ENCODE data around the gene FXYD5. TPM values are rescaled to one million over a fixed set of nuclear protein-coding genes. Genes with fewer than 3 reads are reported as not detected.
A peak's percentile ranks its signal among the peaks of the same experiment; 100 is the strongest.
"Not testable (repeated sequence)": the region's sequence is repeated elsewhere in the genome, so short reads cannot be mapped to it uniquely, and the experiment has no call there.

Gene FXYD5
- polyA plus RNA-seq, 2 of the 4 experiments (the other 2 are of a cell fraction): 70.8 to 113 TPM

- no peak for DNase-seq (ENCODE audit: low read depth in 1 of 2, low spot score in 1 of 2)
Observed at GRCh38 chr19:35195830-35196229, 41.3 kb downstream of the FXYD5 start.

DNA sequence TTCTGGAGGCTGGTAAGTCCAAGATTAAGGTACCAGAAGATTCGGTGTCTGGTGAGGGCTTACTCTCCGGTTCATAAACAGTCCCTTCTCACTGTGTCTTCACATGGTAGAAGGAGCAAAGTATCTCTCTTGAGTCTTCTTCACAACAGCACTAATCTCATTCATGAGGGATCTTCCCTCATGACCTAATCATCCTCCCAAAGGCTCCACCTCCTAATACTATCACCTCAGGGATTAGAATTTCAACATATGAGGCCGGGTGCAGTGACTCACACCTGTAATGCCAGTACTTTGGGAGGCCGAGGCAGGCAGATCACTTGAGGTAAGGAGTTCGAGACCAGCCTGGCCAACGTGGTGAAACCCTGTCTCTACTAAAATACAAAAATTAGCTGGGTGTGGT is 42.3 kb downstream of the FXYD5 start:
- CTCF ChIA-PET: interaction anchor here (1.5 kb wide), 1 partner anchor 9 kb away, joined by 3 read pairs; no protein-coding TSS in a partner anchor
- H3K4me1 ChIP-seq; ATAC-seq; H3K4me3 ChIP-seq; DNase-seq (ENCODE audit: low read depth in 1 of 2, low spot score in 1 of 2); H3K4me2 ChIP-seq; POLR2A ChIA-PET; H3K9me3 ChIP-seq; H3K27ac ChIP-seq: not testable (repeated sequence)
- WGBS (ENCODE audit: missing lambda C conversion rate): 10% methylated on average over 6 of the region's 6 CpGs
- FAIRE-seq: peak; percentile 68

More at GRCh38 chr19:35195830-35196229, 41.3 kb downstream of the FXYD5 start:
- Histone ChIP-seq H3K4me3 (no peak overlapping the region), H3K27ac (no peak overlapping the region), H3K4me2 (no peak overlapping the region), H3K4me1 (no peaks in the 10 kb centered on the region), H3K9me3 (peaks cover 18% of the 10 kb centered on the region)
- ATAC-seq (no peak), FAIRE-seq (no peak)
- WGBS (ENCODE audit: missing lambda C conversion rate): 49% methylated on average over 2 of the region's 2 CpGs
- ChIA-PET POLR2A (no interaction called here), CTCF (interaction anchor here (1.5 kb wide), 1 partner anchor 10 kb away, joined by 3 read pairs; no protein-coding TSS in a partner anchor)
- no peak for TF ChIP-seq BCL3 (IDR thresholded peaks at IDR 0.05)

- WGBS (ENCODE audit: missing lambda C conversion rate): 31% methylated on average over 2 of the region's 2 CpGs
- TF ChIP-seq FOSL2 (IDR thresholded peaks at IDR 0.05) (no peak), FOSL2 (CRISPR knock-in tag; IDR thresholded peaks at IDR 0.05) (no peak), RARB (CRISPR knock-in tag; IDR thresholded peaks at IDR 0.05) (no peak), HOXA7 (CRISPR knock-in tag; IDR thresholded peaks at IDR 0.05) (no peak), CEBPB (IDR thresholded peaks at IDR 0.05) (no peak), POLR2AphosphoS2 (conservative IDR thresholded peaks at IDR 0.05; ENCODE audit: low read length) (no peak), BHLHE40 (IDR thresholded peaks at IDR 0.05; ENCODE audit: low read depth, low read length) (no peak), HOXB13 (CRISPR knock-in tag; IDR thresholded peaks at IDR 0.05; ENCODE audit: low read depth) (no peak), FOSB (CRISPR knock-in tag; IDR thresholded peaks at IDR 0.05) (no peak), MYC (IDR thresholded peaks at IDR 0.05; ENCODE audit: borderline replicate concordance, low read length) (no peak), KDM1A (IDR thresholded peaks at IDR 0.05; ENCODE audit: low read depth) (no peak), ZC3H11A (IDR thresholded peaks at IDR 0.05) (no peak)
- no peak overlapping the region for H3K4me2 ChIP-seq
- H3K9me3 ChIP-seq: no peaks in the 10 kb centered on the region; the same call in 2 of the 3 replicates
- FAIRE-seq (peak; percentile 65), ATAC-seq (no peak; a peak in 1 of 6 replicates), DNase-seq (ENCODE audit: low read depth in 1 of 2, low spot score in 1 of 2) (no peak)
- no peaks in the 10 kb centered on the region for H3K4me1 ChIP-seq
- no peak overlapping the region for H3K27ac ChIP-seq
- no peak overlapping the region for H3K4me3 ChIP-seq
- POLR2A ChIA-PET: no interaction called here
- CTCF ChIA-PET: interaction anchor here (1.2 to 1.7 kb wide), 8 partner anchors 8 to 296 kb away, joined by 3 to 5 read pairs (median 4); no protein-coding TSS in a partner anchor
Observed at GRCh38 chr19:35199481-35199880, 44.9 kb downstream of the FXYD5 start.

- FAIRE-seq (peak; percentile 80), ATAC-seq (no peak), DNase-seq (ENCODE audit: low read depth in 1 of 2, low spot score in 1 of 2) (no peak)
- Histone ChIP-seq H3K4me3 (no peak overlapping the region), H3K4me2 (no peak overlapping the region), H3K27ac (no peak overlapping the region), H3K4me1 (no peaks in the 10 kb centered on the region), H3K9me3 (no peaks in the 10 kb centered on the region; the same call in 1 of the 3 replicates)
- ChIA-PET CTCF (interaction anchor here (0.7 to 1.2 kb wide), 4 partner anchors 12 to 136 kb away, joined by 3 read pairs; no protein-coding TSS in a partner anchor), POLR2A (no interaction called here)
- no peak for TF ChIP-seq BCL3 (IDR thresholded peaks at IDR 0.05)
- WGBS (ENCODE audit: missing lambda C conversion rate): 41% methylated on average over 4 of the region's 4 CpGs
Observed at GRCh38 chr19:35202722-35203688, 48.5 kb downstream of the FXYD5 start.
